ENCODE data around the gene TMEM272.

The TMEM272 gene

GRCh38 chr13:51768378-51768921 lies 76.5 kb downstream of the TMEM272 start (continued):
- TF ChIP-seq, protein P1, sequence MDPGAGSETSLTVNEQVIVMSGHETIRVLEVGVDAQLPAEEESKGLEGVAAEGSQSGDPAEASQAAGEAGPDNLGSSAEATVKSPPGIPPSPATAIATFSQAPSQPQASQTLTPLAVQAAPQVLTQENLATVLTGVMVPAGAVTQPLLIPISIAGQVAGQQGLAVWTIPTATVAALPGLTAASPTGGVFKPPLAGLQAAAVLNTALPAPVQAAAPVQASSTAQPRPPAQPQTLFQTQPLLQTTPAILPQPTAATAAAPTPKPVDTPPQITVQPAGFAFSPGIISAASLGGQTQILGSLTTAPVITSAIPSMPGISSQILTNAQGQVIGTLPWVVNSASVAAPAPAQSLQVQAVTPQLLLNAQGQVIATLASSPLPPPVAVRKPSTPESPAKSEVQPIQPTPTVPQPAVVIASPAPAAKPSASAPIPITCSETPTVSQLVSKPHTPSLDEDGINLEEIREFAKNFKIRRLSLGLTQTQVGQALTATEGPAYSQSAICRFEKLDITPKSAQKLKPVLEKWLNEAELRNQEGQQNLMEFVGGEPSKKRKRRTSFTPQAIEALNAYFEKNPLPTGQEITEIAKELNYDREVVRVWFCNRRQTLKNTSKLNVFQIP (CRISPR knock-in tag; IDR thresholded peaks at IDR 0.05; ENCODE audit: borderline replicate concordance, low read depth): no peak
- TF ChIP-seq, protein P2, sequence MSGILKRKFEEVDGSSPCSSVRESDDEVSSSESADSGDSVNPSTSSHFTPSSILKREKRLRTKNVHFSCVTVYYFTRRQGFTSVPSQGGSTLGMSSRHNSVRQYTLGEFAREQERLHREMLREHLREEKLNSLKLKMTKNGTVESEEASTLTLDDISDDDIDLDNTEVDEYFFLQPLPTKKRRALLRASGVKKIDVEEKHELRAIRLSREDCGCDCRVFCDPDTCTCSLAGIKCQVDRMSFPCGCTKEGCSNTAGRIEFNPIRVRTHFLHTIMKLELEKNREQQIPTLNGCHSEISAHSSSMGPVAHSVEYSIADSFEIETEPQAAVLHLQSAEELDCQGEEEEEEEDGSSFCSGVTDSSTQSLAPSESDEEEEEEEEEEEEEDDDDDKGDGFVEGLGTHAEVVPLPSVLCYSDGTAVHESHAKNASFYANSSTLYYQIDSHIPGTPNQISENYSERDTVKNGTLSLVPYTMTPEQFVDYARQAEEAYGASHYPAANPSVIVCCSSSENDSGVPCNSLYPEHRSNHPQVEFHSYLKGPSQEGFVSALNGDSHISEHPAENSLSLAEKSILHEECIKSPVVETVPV (CRISPR knock-in tag; IDR thresholded peaks at IDR 0.05): no peak
- no peak for TF ChIP-seq PPARA (CRISPR knock-in tag; IDR thresholded peaks at IDR 0.05; ENCODE audit: borderline replicate concordance)

DNA sequence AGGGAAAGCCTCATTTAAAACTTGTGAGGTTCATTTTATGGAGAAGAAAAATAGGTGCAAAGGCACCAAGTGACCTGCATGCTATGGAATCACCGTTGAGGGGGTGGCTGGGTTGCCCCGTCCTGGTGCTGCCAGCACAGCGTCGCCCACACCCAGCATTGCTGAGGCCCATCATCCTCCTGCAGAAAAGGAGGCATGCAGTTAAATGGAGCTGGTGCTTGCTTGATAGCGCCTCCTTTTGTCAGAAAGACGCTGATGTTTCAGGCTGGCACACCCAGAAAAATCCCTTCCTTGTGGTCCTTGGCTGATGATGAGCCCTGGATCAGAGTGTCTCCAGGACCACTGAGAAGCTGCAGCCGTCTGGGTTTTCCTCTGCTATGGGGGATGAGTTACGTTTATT lies 77.9 kb downstream of the TMEM272 start:
- ATAC-seq: no peak
- TF ChIP-seq ZNF565 (CRISPR knock-in tag; conservative IDR thresholded peaks at IDR 0.05; ENCODE audit: low read depth): no peak

DNA sequence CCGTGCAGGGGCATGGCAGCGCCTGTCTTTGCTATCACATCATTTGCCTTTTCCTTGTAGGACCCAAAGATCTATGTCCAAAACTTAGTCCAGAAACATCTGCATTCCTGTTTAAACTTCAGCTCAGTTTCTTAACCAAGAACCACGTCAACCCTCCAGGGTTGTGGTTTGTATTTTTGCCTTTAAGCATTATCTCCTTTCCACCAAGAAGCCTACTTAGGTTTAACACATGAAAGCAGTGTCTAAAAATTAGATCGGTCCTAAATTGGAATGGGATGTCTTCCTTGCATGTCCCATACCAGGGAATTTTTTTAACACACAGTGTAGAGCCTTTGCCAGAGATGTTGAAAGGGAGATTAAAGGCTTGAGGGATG lies 79.8 kb downstream of the TMEM272 start:
- no peak for TF ChIP-seq TSHZ2 (CRISPR knock-in tag; IDR thresholded peaks at IDR 0.05)
- no peak for TF ChIP-seq SNAI2 (CRISPR knock-in tag; IDR thresholded peaks at IDR 0.05)
- no peak for TF ChIP-seq ZFP3 (CRISPR knock-in tag; IDR thresholded peaks at IDR 0.05)
- no peak for TF ChIP-seq ZNF8 (CRISPR knock-in tag; IDR thresholded peaks at IDR 0.05)
- TF ChIP-seq TOX (CRISPR knock-in tag; IDR thresholded peaks at IDR 0.05; ENCODE audit: borderline replicate concordance): no peak
- TF ChIP-seq CSDC2 (CRISPR knock-in tag; IDR thresholded peaks at IDR 0.05): no peak
- no peak for TF ChIP-seq RARB (CRISPR knock-in tag; IDR thresholded peaks at IDR 0.05)
- no peak for TF ChIP-seq CREB5 (CRISPR knock-in tag; IDR thresholded peaks at IDR 0.05; ENCODE audit: low read depth)
- TF ChIP-seq, protein P2 (CRISPR knock-in tag; IDR thresholded peaks at IDR 0.05): no peak
- TF ChIP-seq ZNF565 (CRISPR knock-in tag; conservative IDR thresholded peaks at IDR 0.05; ENCODE audit: low read depth): no peak
- TF ChIP-seq OSR1 (CRISPR knock-in tag; IDR thresholded peaks at IDR 0.05): no peak
- TF ChIP-seq TCF4 (CRISPR knock-in tag; IDR thresholded peaks at IDR 0.05; ENCODE audit: borderline replicate concordance): no peak
- no peak for TF ChIP-seq BACH2 (CRISPR knock-in tag; IDR thresholded peaks at IDR 0.05; ENCODE audit: borderline replicate concordance)
- ATAC-seq: no peak

DNA sequence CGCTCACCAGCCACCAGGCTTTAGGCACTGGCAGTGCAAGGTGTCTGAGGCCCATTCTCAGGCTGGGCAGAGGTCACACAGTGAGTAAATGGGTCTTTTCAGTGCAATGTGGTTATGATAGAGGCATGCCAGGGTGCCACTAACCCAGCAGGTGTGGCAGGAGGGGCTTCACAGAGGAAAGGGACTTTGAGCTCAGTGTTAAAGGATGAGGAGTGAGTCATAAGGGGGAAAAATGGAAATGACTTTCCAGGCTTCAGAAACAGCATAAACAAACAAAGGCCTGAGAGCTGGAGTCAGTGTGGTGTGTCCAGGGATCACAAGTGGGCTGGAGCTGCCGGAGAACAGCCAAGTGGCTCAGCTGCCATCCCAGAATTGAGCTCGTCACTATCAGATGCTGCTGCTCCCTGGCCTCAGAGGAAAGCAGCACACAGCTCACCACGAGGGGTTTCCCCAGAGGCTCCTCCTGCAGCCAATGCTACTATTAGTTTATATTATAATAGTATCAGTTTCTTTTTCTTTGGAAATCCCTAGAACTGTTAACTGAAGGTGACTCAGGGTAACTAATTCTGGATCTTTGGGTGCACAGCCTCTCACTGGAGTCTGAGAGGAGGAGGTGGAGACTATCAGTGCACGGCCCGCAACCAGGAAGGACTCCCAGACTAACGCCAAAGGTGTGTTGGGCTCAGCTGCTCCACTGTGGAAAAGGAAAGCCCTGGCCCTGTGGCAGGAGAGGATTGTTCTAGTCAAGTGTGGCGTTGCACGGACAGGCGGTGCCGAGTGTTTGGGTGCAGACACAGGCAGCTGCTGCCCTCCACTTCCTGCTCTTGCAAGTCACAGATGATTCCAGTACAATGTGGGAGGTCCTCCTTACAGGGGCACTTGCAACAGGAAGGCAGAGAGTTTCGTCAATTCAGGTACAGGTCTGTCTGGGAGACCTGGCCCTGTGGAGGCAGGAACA lies 80.5 kb downstream of the TMEM272 start:
- peak; percentile 49 for ATAC-seq
- no peak for TF ChIP-seq ZNF8 (CRISPR knock-in tag; IDR thresholded peaks at IDR 0.05)
- no peak for TF ChIP-seq BACH2 (CRISPR knock-in tag; IDR thresholded peaks at IDR 0.05; ENCODE audit: borderline replicate concordance)
- no peak for TF ChIP-seq ZFP30 (CRISPR knock-in tag; IDR thresholded peaks at IDR 0.05)
- TF ChIP-seq TSHZ2 (CRISPR knock-in tag; IDR thresholded peaks at IDR 0.05): no peak
- no peak for TF ChIP-seq PPARA (CRISPR knock-in tag; IDR thresholded peaks at IDR 0.05; ENCODE audit: borderline replicate concordance)
- no peak for TF ChIP-seq CSDC2 (CRISPR knock-in tag; IDR thresholded peaks at IDR 0.05)
- no peak for TF ChIP-seq ZNF565 (CRISPR knock-in tag; conservative IDR thresholded peaks at IDR 0.05; ENCODE audit: low read depth)
- no peak for TF ChIP-seq ZC3H10 (CRISPR knock-in tag; IDR thresholded peaks at IDR 0.05)
- TF ChIP-seq ISL1 (CRISPR knock-in tag; IDR thresholded peaks at IDR 0.05): no peak
- TF ChIP-seq TOX (CRISPR knock-in tag; IDR thresholded peaks at IDR 0.05; ENCODE audit: borderline replicate concordance): no peak
- TF ChIP-seq SNAI2 (CRISPR knock-in tag; IDR thresholded peaks at IDR 0.05): no peak
- TF ChIP-seq ZFP3 (CRISPR knock-in tag; IDR thresholded peaks at IDR 0.05): no peak
- TF ChIP-seq PATZ1 (CRISPR knock-in tag; IDR thresholded peaks at IDR 0.05; ENCODE audit: borderline replicate concordance): no peak
